ENCODE measurements around the gene SNRPB. TPM values are rescaled to one million over a fixed set of nuclear protein-coding genes. Genes with fewer than 3 reads are reported as not detected.

The SNRPB gene
- total RNA-seq, 1 experiment from 2014 or later: 539 TPM

- TF ChIP-seq ZNF416 (CRISPR knock-in tag; IDR thresholded peaks at IDR 0.05) (no peak), USF1 (CRISPR knock-in tag; IDR thresholded peaks at IDR 0.05) (no peak), MXD4 (CRISPR knock-in tag; IDR thresholded peaks at IDR 0.05; ENCODE audit: borderline replicate concordance) (no peak), STAT6 (CRISPR knock-in tag; conservative IDR thresholded peaks at IDR 0.05; ENCODE audit: low read depth) (no peak)
These were observed 1.8 kb downstream of the SNRPB start (continued) for GRCh38 chr20:2468581-2469407.

GRCh38 chr20:2467412-2467811 lies 3.2 kb downstream of the SNRPB start:
- POLR2A ChIA-PET: no interaction called here

GRCh38 chr20:2465100-2465499 lies 5.5 kb downstream of the SNRPB start:
- POLR2A ChIA-PET: no interaction called here
- H3K36me3 Mint-ChIP-seq: peaks cover 94% of the 10 kb centered on the region
- H3K9me3 Mint-ChIP-seq: no peaks in the 10 kb centered on the region
- DNase-seq (ENCODE audit: low spot score) (no peak), ATAC-seq (no peak)
- H3K27me3 Mint-ChIP-seq (ENCODE audit: low read depth): no peaks in the 10 kb centered on the region; the same call in 1 of the 2 replicates
- H3K4me3 Mint-ChIP-seq: no peak overlapping the region
- CTCF ChIA-PET: interaction anchor here (1.0 kb wide), 1 partner anchor 13 kb away, joined by 6 read pairs; no protein-coding TSS in a partner anchor
- H3K27ac Mint-ChIP-seq: no peak overlapping the region
- H3K4me1 Mint-ChIP-seq: peaks cover 24% of the 10 kb centered on the region
- no peak for TF ChIP-seq RORB (CRISPR knock-in tag; IDR thresholded peaks at IDR 0.05)
- TF ChIP-seq FOXJ3 (CRISPR knock-in tag; IDR thresholded peaks at IDR 0.05; ENCODE audit: borderline replicate concordance): no peak
- TF ChIP-seq TCF7 (CRISPR knock-in tag; IDR thresholded peaks at IDR 0.05; ENCODE audit: low read depth): no peak
- no peak for TF ChIP-seq SP1 (CRISPR knock-in tag; conservative IDR thresholded peaks at IDR 0.05)
- TF ChIP-seq HMGXB4 (CRISPR knock-in tag; IDR thresholded peaks at IDR 0.05): no peak
- no peak for TF ChIP-seq ZNF396 (CRISPR knock-in tag; IDR thresholded peaks at IDR 0.05; ENCODE audit: borderline replicate concordance)
- TF ChIP-seq ATF2 (CRISPR knock-in tag; IDR thresholded peaks at IDR 0.05; ENCODE audit: borderline replicate concordance, low read depth): no peak
- TF ChIP-seq ZBTB21 (CRISPR knock-in tag; IDR thresholded peaks at IDR 0.05; ENCODE audit: borderline replicate concordance): no peak
- TF ChIP-seq AFF4 (CRISPR knock-in tag; IDR thresholded peaks at IDR 0.05; ENCODE audit: borderline replicate concordance): no peak
- no peak for TF ChIP-seq JUN (CRISPR knock-in tag; IDR thresholded peaks at IDR 0.05)
- no peak for TF ChIP-seq ETV6 (CRISPR knock-in tag; IDR thresholded peaks at IDR 0.05)
- no peak for TF ChIP-seq IRF1 (CRISPR knock-in tag; IDR thresholded peaks at IDR 0.05)
- TF ChIP-seq RELA (CRISPR knock-in tag; IDR thresholded peaks at IDR 0.05; ENCODE audit: borderline replicate concordance): no peak
- no peak for TF ChIP-seq JAZF1 (CRISPR knock-in tag; IDR thresholded peaks at IDR 0.05)
- no peak for TF ChIP-seq ZNF138 (CRISPR knock-in tag; conservative IDR thresholded peaks at IDR 0.05)

More at GRCh38 chr20:2467412-2467811, 3.2 kb downstream of the SNRPB start:
- H3K4me3 Mint-ChIP-seq: peak overlapping the region; percentile 99; the same call in 1 of the 2 replicates
- TF ChIP-seq TP53 (CRISPR knock-in tag; IDR thresholded peaks at IDR 0.05) (no peak), TCF7 (CRISPR knock-in tag; IDR thresholded peaks at IDR 0.05; ENCODE audit: low read depth) (no peak), ESRRA (CRISPR knock-in tag; IDR thresholded peaks at IDR 0.05; ENCODE audit: borderline replicate concordance) (no peak), SP1 (CRISPR knock-in tag; conservative IDR thresholded peaks at IDR 0.05) (no peak)
- H3K4me1 Mint-ChIP-seq: peaks cover 30% of the 10 kb centered on the region
- H3K27me3 Mint-ChIP-seq (ENCODE audit: low read depth): no peaks in the 10 kb centered on the region; the same call in 1 of the 2 replicates
- peak overlapping the region; percentile 10; the same call in 1 of the 2 replicates for H3K27ac Mint-ChIP-seq
- no peaks in the 10 kb centered on the region for H3K9me3 Mint-ChIP-seq
- ATAC-seq (no peak), DNase-seq (ENCODE audit: low spot score) (no peak)
- CTCF ChIA-PET: no interaction called here
- peaks cover 76% of the 10 kb centered on the region for H3K36me3 Mint-ChIP-seq
